GM12878 (cell line): ENCODE results near the gene LTB4R. TPM values are rescaled to one million over a fixed set of nuclear protein-coding genes. Genes with fewer than 3 reads are reported as not detected.

ENCODE experiments used
- BCL11A ChIP-seq: IDR thresholded peaks from 2 replicates; pipeline ENCODE4 v1.6.1; 2011; ENCODE audit warnings: low read depth, low read length
- BHLHE40 ChIP-seq, 2 experiments: fragments of 450-650 bp in 1 of 2; IDR thresholded peaks; 2 replicates each; pipeline ENCODE4 v1.6.1; 2011 to 2017; ENCODE audit warnings: low read depth in 2 of 2, borderline replicate concordance in 1 of 2, improper control_type of control experiment in 1 of 2, low read length in 1 of 2, mild to moderate bottlenecking in 1 of 2
- CHD4 ChIP-seq: fragments of 200-600 bp; sonication (generic); IDR thresholded peaks from 2 replicates; pipeline ENCODE4 v1.6.1; 2016; ENCODE audit warnings: mild to moderate bottlenecking
- GABPA ChIP-seq: IDR thresholded peaks from 2 replicates; pipeline ENCODE4 v1.6.1; 2014; ENCODE audit warnings: antibody characterized with exemption, low read depth, mild to moderate bottlenecking, inconsistent platforms
- JUND ChIP-seq: IDR thresholded peaks from 2 replicates; pipeline ENCODE4 v1.6.1; 2012; ENCODE audit warnings: low read depth, mild to moderate bottlenecking, low read length, improper control_type of control experiment, moderate library complexity
- POLR2AphosphoS2 ChIP-seq: IDR thresholded peaks from 2 replicates; pipeline ENCODE4 v1.6.1; 2011; ENCODE audit warnings: low read depth, mild to moderate bottlenecking, low read length, improper control_type of control experiment, moderate library complexity
- RUNX3 ChIP-seq: IDR thresholded peaks from 2 replicates; pipeline ENCODE4 v1.6.1; 2012; ENCODE audit warnings: low read length, inconsistent platforms
- SRF ChIP-seq, 2 experiments: IDR thresholded peaks; 2 replicates each; pipeline ENCODE4 v1.6.1; 2011; ENCODE audit warnings: low read depth in 2 of 2, low read length in 2 of 2, mild to moderate bottlenecking in 1 of 2, moderate library complexity in 1 of 2
- STAT3 ChIP-seq: IDR thresholded peaks from 2 replicates; pipeline ENCODE4 v1.6.1; 2011; ENCODE audit warnings: low read depth, low read length, improper control_type of control experiment
- TCF12 ChIP-seq: IDR thresholded peaks from 2 replicates; pipeline ENCODE4 v1.6.1; 2011; ENCODE audit warnings: low read depth, mild to moderate bottlenecking, low read length
- ZNF24 ChIP-seq: fragments of 450-650 bp; IDR thresholded peaks from 2 replicates; pipeline ENCODE4 v1.6.1; 2017; ENCODE audit warnings: antibody characterized with exemption, mild to moderate bottlenecking
- ZNF274 ChIP-seq: IDR thresholded peaks from one replicate; pipeline ENCODE4 v1.8.0; 2011; ENCODE audit not compliant: insufficient read length, insufficient read depth
- ZNF384 ChIP-seq: IDR thresholded peaks from 2 replicates; pipeline ENCODE4 v1.6.1; 2012; ENCODE audit warnings: low read depth, mild to moderate bottlenecking, low read length, improper control_type of control experiment, borderline replicate concordance
- ZZZ3 ChIP-seq: IDR thresholded peaks from 2 replicates; pipeline ENCODE4 v1.6.1; 2011; ENCODE audit warnings: low read depth; ENCODE audit not compliant: control insufficient read depth, insufficient read length
- polyA plus RNA-seq, 11 experiments: library from polyadenylated mRNA; depleted of rRNA in 4 of 11; unstranded in 6 of 11; stranded (reverse) in 5 of 11; fragments of >200 nt; fragmentation: Nextera tagmentation in 4 of 11; fragmentation: Illumina TruSeq in 1 of 11; extraction: Ambion mirVana in 4 of 11; extraction: Trizol in 1 of 11; gene quantifications; 1 replicate in 1 of 11; 2 replicates in 10 of 11; pipeline versions ENCODE4 v1.2.1 to v1.2.3, GENCODE V29; 2011 to 2016; ENCODE audit warnings: inconsistent platforms in 2 of 11, missing spikeins in 2 of 11, low read depth in 1 of 11
- total RNA-seq, 4 experiments: library from RNA; depleted of rRNA in 3 of 4; stranded (reverse); fragments of >200 nt in 3 of 4; fragmentation: Illumina TruSeq in 1 of 4; extraction: Trizol in 1 of 4; gene quantifications; 2 replicates each; pipeline versions ENCODE4 v1.2.1 to v1.2.3, GENCODE V29; 2013 to 2021
- TF ChIP-seq, protein P1 (sequence below): IDR thresholded peaks from 2 replicates; pipeline ENCODE4 v1.6.1; 2012; ENCODE audit warnings: low read depth, low read length, improper control_type of control experiment
- TF ChIP-seq, protein P2 (sequence below): IDR thresholded peaks from 2 replicates; pipeline ENCODE4 v1.6.1; 2012; ENCODE audit warnings: low read length, inconsistent platforms
- TF ChIP-seq, protein P3 (sequence below): IDR thresholded peaks from 2 replicates; pipeline ENCODE4 v1.6.1; 2011; ENCODE audit warnings: low read depth, low read length, improper control_type of control experiment, borderline replicate concordance
- TF ChIP-seq, protein P4 (sequence below): fragments of 450-650 bp; IDR thresholded peaks from 2 replicates; pipeline ENCODE4 v1.6.1; 2018; ENCODE audit warnings: mild to moderate bottlenecking, low read depth, moderate library complexity; ENCODE audit not compliant: partially characterized antibody
- TF ChIP-seq, protein P5 (sequence below): fragments of 450-650 bp; IDR thresholded peaks from 2 replicates; pipeline ENCODE4 v1.6.1; 2017; ENCODE audit warnings: antibody characterized with exemption, mild to moderate bottlenecking, moderate library complexity

The LTB4R gene
- total and polyA plus RNA-seq, 10 of the 15 experiments (the other 5 are each of a cell fraction or from before 2014, with no cell fraction given): 1.2 to 14.0 (median 4.0) TPM

DNA sequence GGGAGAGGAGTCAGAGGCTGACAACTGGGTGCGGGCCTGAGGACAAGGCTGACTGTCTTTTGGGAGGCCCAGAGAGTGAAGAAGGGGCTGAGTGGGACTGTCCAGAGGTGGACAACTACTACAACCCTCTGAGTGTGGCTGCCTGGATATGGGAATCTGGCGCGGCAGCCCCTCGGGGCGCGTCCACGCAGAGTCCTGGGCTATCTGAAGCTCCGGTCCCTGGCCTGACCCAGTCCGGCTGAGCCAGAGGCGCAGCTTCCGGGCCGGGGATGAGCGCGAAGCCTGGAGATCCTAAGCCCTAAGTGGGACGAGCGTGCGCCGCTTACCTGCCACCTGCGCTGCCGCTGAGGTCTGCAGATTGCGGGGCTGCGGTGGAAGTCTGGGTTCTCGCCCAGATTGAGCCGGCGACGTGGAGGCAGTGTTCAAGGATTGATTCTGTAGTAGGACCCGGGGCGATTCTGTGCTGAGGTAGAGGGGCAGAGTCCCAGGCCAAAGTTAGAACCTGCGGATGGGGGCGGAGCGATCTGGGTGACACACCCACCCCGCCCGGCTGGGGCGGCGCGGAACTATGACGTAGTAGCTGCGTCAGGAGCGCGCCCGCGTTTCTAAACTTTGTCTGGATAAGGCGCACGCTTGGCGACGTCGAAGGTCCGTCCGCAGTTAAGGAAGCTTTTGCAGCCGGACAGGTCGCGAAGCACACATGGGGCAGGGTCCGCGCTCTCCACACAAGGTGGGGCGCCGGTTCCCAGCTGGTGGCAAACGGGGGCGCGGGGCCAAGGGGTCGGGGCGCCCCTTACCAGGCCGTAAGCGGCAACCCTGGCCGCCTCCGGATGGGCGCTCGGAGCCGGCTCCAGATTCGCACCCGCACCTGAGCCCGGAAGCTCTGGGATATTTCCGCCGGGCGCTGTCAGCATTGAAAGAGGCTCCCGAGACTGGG lies 11.8 kb upstream of the LTB4R start, which contains the start of the genes DHRS1 and NOP9 (continued):
- TF ChIP-seq, protein P1, sequence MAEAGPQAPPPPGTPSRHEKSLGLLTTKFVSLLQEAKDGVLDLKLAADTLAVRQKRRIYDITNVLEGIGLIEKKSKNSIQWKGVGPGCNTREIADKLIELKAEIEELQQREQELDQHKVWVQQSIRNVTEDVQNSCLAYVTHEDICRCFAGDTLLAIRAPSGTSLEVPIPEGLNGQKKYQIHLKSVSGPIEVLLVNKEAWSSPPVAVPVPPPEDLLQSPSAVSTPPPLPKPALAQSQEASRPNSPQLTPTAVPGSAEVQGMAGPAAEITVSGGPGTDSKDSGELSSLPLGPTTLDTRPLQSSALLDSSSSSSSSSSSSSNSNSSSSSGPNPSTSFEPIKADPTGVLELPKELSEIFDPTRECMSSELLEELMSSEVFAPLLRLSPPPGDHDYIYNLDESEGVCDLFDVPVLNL: no peak
- no peak for TF ChIP-seq ZNF24
- TF ChIP-seq, protein P2, sequence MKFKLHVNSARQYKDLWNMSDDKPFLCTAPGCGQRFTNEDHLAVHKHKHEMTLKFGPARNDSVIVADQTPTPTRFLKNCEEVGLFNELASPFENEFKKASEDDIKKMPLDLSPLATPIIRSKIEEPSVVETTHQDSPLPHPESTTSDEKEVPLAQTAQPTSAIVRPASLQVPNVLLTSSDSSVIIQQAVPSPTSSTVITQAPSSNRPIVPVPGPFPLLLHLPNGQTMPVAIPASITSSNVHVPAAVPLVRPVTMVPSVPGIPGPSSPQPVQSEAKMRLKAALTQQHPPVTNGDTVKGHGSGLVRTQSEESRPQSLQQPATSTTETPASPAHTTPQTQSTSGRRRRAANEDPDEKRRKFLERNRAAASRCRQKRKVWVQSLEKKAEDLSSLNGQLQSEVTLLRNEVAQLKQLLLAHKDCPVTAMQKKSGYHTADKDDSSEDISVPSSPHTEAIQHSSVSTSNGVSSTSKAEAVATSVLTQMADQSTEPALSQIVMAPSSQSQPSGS: no peak
- no peak for TF ChIP-seq STAT3
- TF ChIP-seq, protein P3, sequence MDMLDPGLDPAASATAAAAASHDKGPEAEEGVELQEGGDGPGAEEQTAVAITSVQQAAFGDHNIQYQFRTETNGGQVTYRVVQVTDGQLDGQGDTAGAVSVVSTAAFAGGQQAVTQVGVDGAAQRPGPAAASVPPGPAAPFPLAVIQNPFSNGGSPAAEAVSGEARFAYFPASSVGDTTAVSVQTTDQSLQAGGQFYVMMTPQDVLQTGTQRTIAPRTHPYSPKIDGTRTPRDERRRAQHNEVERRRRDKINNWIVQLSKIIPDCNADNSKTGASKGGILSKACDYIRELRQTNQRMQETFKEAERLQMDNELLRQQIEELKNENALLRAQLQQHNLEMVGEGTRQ: no peak
- no peak for TF ChIP-seq ZNF274
- no peak for TF ChIP-seq ZNF384
- TF ChIP-seq BHLHE40 (IDR thresholded peaks at IDR 0.05; ENCODE audit: borderline replicate concordance in 1 of 2, low read depth in 2 of 2, low read length in 1 of 2): peak; percentile 34 to 62; a peak in 2 of 4 replicates
- TF ChIP-seq, protein P4, sequence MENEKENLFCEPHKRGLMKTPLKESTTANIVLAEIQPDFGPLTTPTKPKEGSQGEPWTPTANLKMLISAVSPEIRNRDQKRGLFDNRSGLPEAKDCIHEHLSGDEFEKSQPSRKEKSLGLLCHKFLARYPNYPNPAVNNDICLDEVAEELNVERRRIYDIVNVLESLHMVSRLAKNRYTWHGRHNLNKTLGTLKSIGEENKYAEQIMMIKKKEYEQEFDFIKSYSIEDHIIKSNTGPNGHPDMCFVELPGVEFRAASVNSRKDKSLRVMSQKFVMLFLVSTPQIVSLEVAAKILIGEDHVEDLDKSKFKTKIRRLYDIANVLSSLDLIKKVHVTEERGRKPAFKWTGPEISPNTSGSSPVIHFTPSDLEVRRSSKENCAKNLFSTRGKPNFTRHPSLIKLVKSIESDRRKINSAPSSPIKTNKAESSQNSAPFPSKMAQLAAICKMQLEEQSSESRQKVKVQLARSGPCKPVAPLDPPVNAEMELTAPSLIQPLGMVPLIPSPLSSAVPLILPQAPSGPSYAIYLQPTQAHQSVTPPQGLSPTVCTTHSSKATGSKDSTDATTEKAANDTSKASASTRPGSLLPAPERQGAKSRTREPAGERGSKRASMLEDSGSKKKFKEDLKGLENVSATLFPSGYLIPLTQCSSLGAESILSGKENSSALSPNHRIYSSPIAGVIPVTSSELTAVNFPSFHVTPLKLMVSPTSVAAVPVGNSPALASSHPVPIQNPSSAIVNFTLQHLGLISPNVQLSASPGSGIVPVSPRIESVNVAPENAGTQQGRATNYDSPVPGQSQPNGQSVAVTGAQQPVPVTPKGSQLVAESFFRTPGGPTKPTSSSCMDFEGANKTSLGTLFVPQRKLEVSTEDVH: no peak
- peak; percentile 46; the same call in 1 of the 2 replicates for TF ChIP-seq POLR2AphosphoS2
- 0 out of 2 replicates have a peak, but pooled peaks have one; percentile 34 for TF ChIP-seq TCF12
- TF ChIP-seq CHD4: no peak
- no peak for TF ChIP-seq RUNX3
- TF ChIP-seq ZZZ3: no peak
- no peak for TF ChIP-seq BCL11A
- TF ChIP-seq, protein P5, sequence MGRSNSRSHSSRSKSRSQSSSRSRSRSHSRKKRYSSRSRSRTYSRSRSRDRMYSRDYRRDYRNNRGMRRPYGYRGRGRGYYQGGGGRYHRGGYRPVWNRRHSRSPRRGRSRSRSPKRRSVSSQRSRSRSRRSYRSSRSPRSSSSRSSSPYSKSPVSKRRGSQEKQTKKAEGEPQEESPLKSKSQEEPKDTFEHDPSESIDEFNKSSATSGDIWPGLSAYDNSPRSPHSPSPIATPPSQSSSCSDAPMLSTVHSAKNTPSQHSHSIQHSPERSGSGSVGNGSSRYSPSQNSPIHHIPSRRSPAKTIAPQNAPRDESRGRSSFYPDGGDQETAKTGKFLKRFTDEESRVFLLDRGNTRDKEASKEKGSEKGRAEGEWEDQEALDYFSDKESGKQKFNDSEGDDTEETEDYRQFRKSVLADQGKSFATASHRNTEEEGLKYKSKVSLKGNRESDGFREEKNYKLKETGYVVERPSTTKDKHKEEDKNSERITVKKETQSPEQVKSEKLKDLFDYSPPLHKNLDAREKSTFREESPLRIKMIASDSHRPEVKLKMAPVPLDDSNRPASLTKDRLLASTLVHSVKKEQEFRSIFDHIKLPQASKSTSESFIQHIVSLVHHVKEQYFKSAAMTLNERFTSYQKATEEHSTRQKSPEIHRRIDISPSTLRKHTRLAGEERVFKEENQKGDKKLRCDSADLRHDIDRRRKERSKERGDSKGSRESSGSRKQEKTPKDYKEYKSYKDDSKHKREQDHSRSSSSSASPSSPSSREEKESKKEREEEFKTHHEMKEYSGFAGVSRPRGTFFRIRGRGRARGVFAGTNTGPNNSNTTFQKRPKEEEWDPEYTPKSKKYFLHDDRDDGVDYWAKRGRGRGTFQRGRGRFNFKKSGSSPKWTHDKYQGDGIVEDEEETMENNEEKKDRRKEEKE: no peak
- no peak for TF ChIP-seq JUND
- 0 out of 2 replicates have a peak, but pooled peaks have one; percentile 29 for TF ChIP-seq GABPA
- TF ChIP-seq SRF (IDR thresholded peaks at IDR 0.05; ENCODE audit: low read depth in 2 of 2, low read length in 2 of 2): peak; percentile 25 to 90; a peak in 3 of 4 replicates
